Astrocyte (in vitro differentiated cells and primary cell): ENCODE data around the gene STT3B. TPM values are rescaled to one million over a fixed set of nuclear protein-coding genes. Genes with fewer than 3 reads are reported as not detected.

Source experiments
- DNase-seq: peaks from one replicate; pipeline ENCODE4 v3.0.0-alpha.2; 2010; ENCODE audit warnings: low read depth
- FAIRE-seq: peaks from 2 replicates; lab custom pipeline; 2011; peaks lifted over from hg19 to GRCh38; lab: Jason Lieb, UNC
- H2AFZ ChIP-seq: 2 replicates; pipeline ENCODE4 v1.6.0; 2012; ENCODE audit warnings: low read depth, low read length, inconsistent platforms
- H3K27ac ChIP-seq: 2 replicates; pipeline ENCODE4 v1.5.1; 2011; ENCODE audit warnings: low read depth, low read length, inconsistent platforms
- H3K27me3 ChIP-seq: 2 replicates; pipeline ENCODE4 v1.6.0; 2011; ENCODE audit warnings: low read length, inconsistent platforms; ENCODE audit not compliant: insufficient read depth
- H3K36me3 ChIP-seq: 2 replicates; pipeline ENCODE4 v1.5.1; 2011; ENCODE audit warnings: low read length, inconsistent platforms; ENCODE audit not compliant: insufficient read depth
- H3K4me1 ChIP-seq: 2 replicates; pipeline ENCODE4 v1.5.1; 2011; ENCODE audit warnings: low read length, inconsistent platforms; ENCODE audit not compliant: insufficient read depth
- H3K4me2 ChIP-seq: 2 replicates; pipeline ENCODE4 v1.6.0; 2012; ENCODE audit warnings: low read length, inconsistent platforms
- H3K4me3 ChIP-seq: 2 replicates; pipeline ENCODE4 v1.5.1; 2011; ENCODE audit warnings: low read depth, mild to moderate bottlenecking, low read length, inconsistent platforms; ENCODE audit not compliant: insufficient read depth
- H3K79me2 ChIP-seq: 2 replicates; pipeline ENCODE4 v1.6.0; 2012; ENCODE audit warnings: mild to moderate bottlenecking, low read length, inconsistent platforms; ENCODE audit not compliant: insufficient read depth
- H3K9ac ChIP-seq: 2 replicates; pipeline ENCODE4 v1.6.0; 2012; ENCODE audit warnings: mild to moderate bottlenecking, low read length, inconsistent platforms
- H3K9me3 ChIP-seq: 2 replicates; pipeline ENCODE4 v1.5.1; 2012; ENCODE audit warnings: low read depth, mild to moderate bottlenecking, low read length, inconsistent platforms; ENCODE audit not compliant: insufficient read depth
- H4K20me1 ChIP-seq: 2 replicates; pipeline ENCODE4 v1.6.0; 2012; ENCODE audit warnings: low read length, inconsistent platforms; ENCODE audit not compliant: insufficient read depth
- H3K27ac Mint-ChIP-seq: one replicate; pipeline ENCODE4 v1.8.0; 2021; ENCODE audit warnings: mild to moderate bottlenecking, mixed read lengths; ENCODE audit not compliant: unreplicated experiment
- H3K27me3 Mint-ChIP-seq: one replicate; pipeline ENCODE4 v1.8.0; 2021; ENCODE audit warnings: low read depth, mixed read lengths; ENCODE audit not compliant: unreplicated experiment
- H3K36me3 Mint-ChIP-seq: one replicate; pipeline ENCODE4 v1.8.0; 2021; ENCODE audit warnings: low read depth, mixed read lengths; ENCODE audit not compliant: unreplicated experiment
- H3K4me1 Mint-ChIP-seq: one replicate; pipeline ENCODE4 v1.8.0; 2021; ENCODE audit warnings: low read depth, mixed read lengths; ENCODE audit not compliant: unreplicated experiment
- H3K4me3 Mint-ChIP-seq: one replicate; pipeline ENCODE4 v1.8.0; 2021; ENCODE audit warnings: mild to moderate bottlenecking, moderate library complexity, mixed read lengths; ENCODE audit not compliant: unreplicated experiment
- H3K9me3 Mint-ChIP-seq: one replicate; pipeline ENCODE4 v1.8.0; 2021; ENCODE audit warnings: mild to moderate bottlenecking, mixed read lengths; ENCODE audit not compliant: unreplicated experiment
- CTCF ChIP-seq: IDR thresholded peaks from 2 replicates; pipeline ENCODE4 v1.5.1; 2011; ENCODE audit warnings: low read depth, mild to moderate bottlenecking, inconsistent platforms, low read length, moderate library complexity; ENCODE audit not compliant: insufficient read depth
- EZH2 ChIP-seq: IDR thresholded peaks from 2 replicates; pipeline ENCODE4 v1.6.1; 2012; ENCODE audit warnings: mild to moderate bottlenecking, low read length, inconsistent platforms; ENCODE audit not compliant: insufficient read depth
- total RNA-seq: library from RNA; stranded (reverse); gene quantifications from 2 replicates; pipeline ENCODE4 v1.2.1, GENCODE V29; 2021

STT3B gene
- total RNA-seq, 1 donor from 2014 or later: 156 TPM

GRCh38 chr3:31533169-31534064, 692 bp downstream of the STT3B start:
- Histone ChIP-seq H3K36me3 (no peaks in the 10 kb centered on the region), H3K4me1 (peaks cover 7% of the 10 kb centered on the region), H2AFZ (peak overlapping the region; percentile 63), H3K9ac (peak overlapping the region; percentile 94), H3K27me3 (no peaks in the 10 kb centered on the region), H3K27ac (peak overlapping the region; percentile 97), H4K20me1 (peaks cover 50% of the 10 kb centered on the region), H3K4me2 (peak overlapping the region; percentile 90), H3K79me2 (peaks cover 57% of the 10 kb centered on the region), H3K4me3 (peak overlapping the region; percentile 75), H3K9me3 (no peaks in the 10 kb centered on the region)
- Mint-ChIP-seq H3K27me3 (no peaks in the 10 kb centered on the region), H3K27ac (peak overlapping the region; percentile 93), H3K4me3 (peak overlapping the region; percentile 98), H3K4me1 (peaks cover 13% of the 10 kb centered on the region), H3K36me3 (no peaks in the 10 kb centered on the region), H3K9me3 (no peaks in the 10 kb centered on the region)
- DNase-seq (peak; percentile 8), FAIRE-seq (no peak)
- no peak for TF ChIP-seq CTCF
- TF ChIP-seq EZH2: no peak

- peak overlapping the region; percentile 75 for H3K4me3 ChIP-seq
- H3K4me2 ChIP-seq: peak overlapping the region; percentile 90
- peaks cover 63% of the 10 kb centered on the region for H3K79me2 ChIP-seq
- peaks cover 57% of the 10 kb centered on the region for H4K20me1 ChIP-seq
- no peaks in the 10 kb centered on the region for H3K27me3 ChIP-seq
- no peaks in the 10 kb centered on the region for H3K9me3 ChIP-seq
- Mint-ChIP-seq H3K9me3 (no peaks in the 10 kb centered on the region), H3K4me1 (peaks cover 15% of the 10 kb centered on the region), H3K27ac (peak overlapping the region; percentile 41), H3K27me3 (no peaks in the 10 kb centered on the region), H3K36me3 (no peaks in the 10 kb centered on the region), H3K4me3 (peak overlapping the region; percentile 98)
- peaks cover 7% of the 10 kb centered on the region for H3K4me1 ChIP-seq
- TF ChIP-seq CTCF: no peak
- TF ChIP-seq EZH2: no peak
- H2AFZ ChIP-seq: no peak overlapping the region
- H3K27ac ChIP-seq: no peak overlapping the region
- H3K9ac ChIP-seq: peak overlapping the region; percentile 94
- no peaks in the 10 kb centered on the region for H3K36me3 ChIP-seq
- DNase-seq (peak; percentile 10), FAIRE-seq (no peak)
Observed at GRCh38 chr3:31534065-31534425, 1.3 kb downstream of the STT3B start.

GRCh38 chr3:31536497-31536896, 3.8 kb downstream of the STT3B start:
- no peaks in the 10 kb centered on the region for H3K27me3 Mint-ChIP-seq
- no peak overlapping the region for H3K27ac ChIP-seq
- H3K79me2 ChIP-seq: peaks cover 87% of the 10 kb centered on the region
- peaks cover 7% of the 10 kb centered on the region for H3K4me1 ChIP-seq
- no peaks in the 10 kb centered on the region for H3K9me3 Mint-ChIP-seq
- TF ChIP-seq CTCF (no peak), EZH2 (no peak)
- no peaks in the 10 kb centered on the region for H3K36me3 Mint-ChIP-seq
- DNase-seq (no peak), FAIRE-seq (no peak)
- no peaks in the 10 kb centered on the region for H3K36me3 ChIP-seq
- H2AFZ ChIP-seq: no peak overlapping the region
- peaks cover 18% of the 10 kb centered on the region for H3K4me1 Mint-ChIP-seq
- peak overlapping the region; percentile 51 for H3K4me3 Mint-ChIP-seq
- H3K4me2 ChIP-seq: peak overlapping the region; percentile 33
- H3K27me3 ChIP-seq: no peaks in the 10 kb centered on the region
- H3K27ac Mint-ChIP-seq: no peak overlapping the region
- no peak overlapping the region for H3K9ac ChIP-seq
- H3K4me3 ChIP-seq: no peak overlapping the region
- H3K9me3 ChIP-seq: no peaks in the 10 kb centered on the region
- H4K20me1 ChIP-seq: peaks cover 79% of the 10 kb centered on the region
